ENCODE data around the gene PPAN. TPM values are rescaled to one million over a fixed set of nuclear protein-coding genes. Genes with fewer than 3 reads are reported as not detected.

The PPAN gene
- total RNA-seq, 1 donor from 2014 or later = 45.3 TPM

GRCh38 chr19:10074153-10074552 is 32.0 kb upstream of the PPAN start:
- Histone ChIP-seq H3K36me3 (ENCODE audit: control insufficient read depth, insufficient read depth, low read length) (no peaks in the 10 kb centered on the region), H3K4me3 (ENCODE audit: low read depth, low read length) (no peak overlapping the region), H3K27me3 (ENCODE audit: control insufficient read depth, insufficient read depth, low read length) (no peaks in the 10 kb centered on the region)
- FAIRE-seq (no peak), DNase-seq (ENCODE audit: low read depth) (peak; percentile 13)
- TF ChIP-seq CTCF (IDR thresholded peaks at IDR 0.05; ENCODE audit: insufficient read depth, low read length, severe bottlenecking) = peak; percentile 15

- DNase-seq (ENCODE audit: low read depth) = no peak
- Histone ChIP-seq H3K27me3 (ENCODE audit: control insufficient read depth, insufficient read depth, low read length) (no peaks in the 10 kb centered on the region), H3K36me3 (ENCODE audit: control insufficient read depth, insufficient read depth, low read length) (no peaks in the 10 kb centered on the region), H3K4me3 (ENCODE audit: low read depth, low read length) (no peak overlapping the region)
- no peak for TF ChIP-seq CTCF (IDR thresholded peaks at IDR 0.05; ENCODE audit: insufficient read depth, low read length, severe bottlenecking)
- FAIRE-seq = no peak
Observed at GRCh38 chr19:10076535-10076934, 29.6 kb upstream of the PPAN start.

DNA sequence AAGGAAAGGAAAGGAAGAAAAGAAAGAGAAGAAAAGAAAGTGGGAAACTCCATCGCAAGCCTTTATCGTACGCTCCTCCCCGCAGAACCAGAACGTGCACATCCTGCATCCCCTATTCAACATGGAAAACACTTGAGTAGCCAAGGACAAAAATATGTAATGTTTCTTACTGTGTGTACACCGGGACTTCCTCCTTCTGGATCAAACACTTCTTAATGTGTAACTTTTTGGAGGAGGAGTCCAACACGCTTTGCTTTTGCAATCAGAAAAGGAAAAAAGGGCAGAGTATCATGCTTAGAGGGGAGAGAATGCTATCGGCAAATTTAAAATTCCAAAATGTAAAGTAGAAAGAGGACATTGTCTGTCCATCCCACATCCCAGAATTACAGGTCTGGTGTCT is 27.8 kb upstream of the PPAN start:
- no peak for FAIRE-seq
- no peaks in the 10 kb centered on the region for H3K27me3 ChIP-seq (ENCODE audit: control insufficient read depth, insufficient read depth, low read length)
- no peaks in the 10 kb centered on the region for H3K36me3 ChIP-seq (ENCODE audit: control insufficient read depth, insufficient read depth, low read length)
- no peak for DNase-seq (ENCODE audit: low read depth)
- no peak for TF ChIP-seq CTCF (IDR thresholded peaks at IDR 0.05; ENCODE audit: insufficient read depth, low read length, severe bottlenecking)
- H3K4me3 ChIP-seq (ENCODE audit: low read depth, low read length) = no peak overlapping the region

- TF ChIP-seq CTCF (IDR thresholded peaks at IDR 0.05; ENCODE audit: insufficient read depth, low read length, severe bottlenecking) = no peak
- DNase-seq (ENCODE audit: low read depth) (no peak), FAIRE-seq (no peak)
- Histone ChIP-seq H3K4me3 (ENCODE audit: low read depth, low read length) (no peak overlapping the region), H3K36me3 (ENCODE audit: control insufficient read depth, insufficient read depth, low read length) (no peaks in the 10 kb centered on the region), H3K27me3 (ENCODE audit: control insufficient read depth, insufficient read depth, low read length) (no peaks in the 10 kb centered on the region)
Observed at GRCh38 chr19:10079031-10079453, 27.1 kb upstream of the PPAN start.

- TF ChIP-seq CTCF (IDR thresholded peaks at IDR 0.05; ENCODE audit: insufficient read depth, low read length, severe bottlenecking) = no peak
- no peak for DNase-seq (ENCODE audit: low read depth)
- Histone ChIP-seq H3K4me3 (ENCODE audit: low read depth, low read length) (no peak overlapping the region), H3K27me3 (ENCODE audit: control insufficient read depth, insufficient read depth, low read length) (no peaks in the 10 kb centered on the region), H3K36me3 (ENCODE audit: control insufficient read depth, insufficient read depth, low read length) (no peaks in the 10 kb centered on the region)
- no peak for FAIRE-seq
Observed at GRCh38 chr19:10083911-10084310, 22.3 kb upstream of the PPAN start.

GRCh38 chr19:10084803-10085202 is 21.4 kb upstream of the PPAN start:
- peaks cover 1% of the 10 kb centered on the region for H3K36me3 ChIP-seq (ENCODE audit: control insufficient read depth, insufficient read depth, low read length)
- no peak for FAIRE-seq
- H3K4me3 ChIP-seq (ENCODE audit: low read depth, low read length) = no peak overlapping the region
- no peak for TF ChIP-seq CTCF (IDR thresholded peaks at IDR 0.05; ENCODE audit: insufficient read depth, low read length, severe bottlenecking)
- DNase-seq (ENCODE audit: low read depth) = no peak
- H3K27me3 ChIP-seq (ENCODE audit: control insufficient read depth, insufficient read depth, low read length) = no peaks in the 10 kb centered on the region

Data from bronchial epithelial cell (primary cell).